Measurements from ENCODE around the gene PLTP.

PLTP gene

DNA sequence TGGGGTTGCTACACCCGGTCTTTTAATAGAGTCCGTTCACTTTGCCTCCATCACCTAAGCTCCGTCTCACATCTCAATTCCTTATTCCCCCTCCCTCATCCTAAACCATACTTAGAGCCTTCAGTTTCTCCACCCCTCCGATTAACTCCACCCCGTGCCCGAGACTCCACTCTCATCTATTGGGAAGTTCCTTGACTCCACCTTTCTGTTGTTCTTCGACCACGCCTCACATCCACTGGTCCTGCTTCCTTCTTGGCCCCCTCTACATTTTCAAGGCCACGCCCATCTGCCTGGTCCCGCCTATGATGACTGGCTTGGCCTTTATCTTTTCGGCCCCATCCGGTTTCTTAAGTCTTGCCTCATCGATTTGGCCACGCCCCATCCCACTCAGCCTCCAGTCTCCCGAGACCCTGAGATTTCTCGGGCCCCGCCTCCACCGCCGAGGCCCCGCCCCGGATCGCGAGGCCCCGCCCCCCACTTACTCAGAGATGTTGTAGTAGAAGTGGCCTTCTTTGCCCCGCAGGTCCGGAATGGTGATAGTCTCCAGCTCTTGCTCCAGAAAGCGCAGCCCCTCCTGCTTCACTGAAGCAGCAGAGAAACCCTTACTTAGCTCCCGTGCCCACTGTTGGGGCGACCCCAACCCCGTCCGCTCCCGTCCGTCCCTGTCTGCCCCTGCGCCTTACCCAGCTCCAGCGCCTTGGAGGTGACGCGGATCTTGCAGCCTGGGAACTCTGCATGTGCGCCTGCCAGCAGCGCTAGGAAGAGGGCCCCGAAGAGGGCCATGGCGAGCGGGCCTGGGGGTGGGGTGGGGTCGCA, 1.1 kb downstream of the PLTP start:
- H3K27ac ChIP-seq (ENCODE audit: low read depth, low read length), result no peak overlapping the region
- no peak for TF ChIP-seq EZH2phosphoT487 (conservative IDR thresholded peaks at IDR 0.05; ENCODE audit: low read length)
- TF ChIP-seq CTCF (IDR thresholded peaks at IDR 0.05; ENCODE audit: insufficient read depth, low read length, poor library complexity, severe bottlenecking), result no peak

GRCh38 chr20:45909817-45910669, 1.9 kb downstream of the PLTP start:
- H3K27ac ChIP-seq (ENCODE audit: low read depth, low read length), result no peak overlapping the region
- peak overlapping the region; percentile 22 for H3K4me3 ChIP-seq (ENCODE audit: insufficient read depth, low read length, poor library complexity, severe bottlenecking)
- H2AFZ ChIP-seq (ENCODE audit: low read depth, low read length, severe bottlenecking), result peak overlapping the region; percentile 83

More for the DNA sequence above, 1.1 kb downstream of the PLTP start:
- Histone ChIP-seq H3K9me2 (replicated peaks; ENCODE audit: insufficient read depth, low read length) (no peaks in the 10 kb centered on the region), H4K20me1 (ENCODE audit: low read depth, low read length) (no peaks in the 10 kb centered on the region), H3K4me2 (ENCODE audit: low read depth, low read length, poor library complexity, severe bottlenecking) (peak overlapping the region; percentile 41), H3K79me2 (ENCODE audit: insufficient read depth, low read length) (no peaks in the 10 kb centered on the region), H2AFZ (ENCODE audit: low read depth, low read length, severe bottlenecking) (peak overlapping the region; percentile 83), H3K9me3 (ENCODE audit: insufficient read depth, low read length) (no peaks in the 10 kb centered on the region), H3K4me3 (ENCODE audit: insufficient read depth, low read length, poor library complexity, severe bottlenecking) (peak overlapping the region; percentile 22), H3K36me3 (ENCODE audit: low read length) (no peaks in the 10 kb centered on the region), H3F3A (ENCODE audit: insufficient read depth) (no peaks in the 10 kb centered on the region), H3K27me3 (ENCODE audit: low read length) (no peaks in the 10 kb centered on the region), H3K9ac (ENCODE audit: low read length) (no peak overlapping the region)

GRCh38 chr20:45909336-45909808, 2.6 kb downstream of the PLTP start:
- Histone ChIP-seq H3K9me2 (replicated peaks; ENCODE audit: insufficient read depth, low read length) (no peaks in the 10 kb centered on the region), H2AFZ (ENCODE audit: low read depth, low read length, severe bottlenecking) (no peak overlapping the region), H3K9ac (ENCODE audit: low read length) (no peak overlapping the region), H3F3A (ENCODE audit: insufficient read depth) (no peaks in the 10 kb centered on the region), H3K27ac (ENCODE audit: low read depth, low read length) (no peak overlapping the region), H3K36me3 (ENCODE audit: low read length) (no peaks in the 10 kb centered on the region), H3K79me2 (ENCODE audit: insufficient read depth, low read length) (no peaks in the 10 kb centered on the region), H3K4me3 (ENCODE audit: insufficient read depth, low read length, poor library complexity, severe bottlenecking) (no peak overlapping the region), H3K9me3 (ENCODE audit: insufficient read depth, low read length) (no peaks in the 10 kb centered on the region), H3K27me3 (ENCODE audit: low read length) (no peaks in the 10 kb centered on the region), H4K20me1 (ENCODE audit: low read depth, low read length) (no peaks in the 10 kb centered on the region), H3K4me2 (ENCODE audit: low read depth, low read length, poor library complexity, severe bottlenecking) (no peak overlapping the region)
- TF ChIP-seq CTCF (IDR thresholded peaks at IDR 0.05; ENCODE audit: insufficient read depth, low read length, poor library complexity, severe bottlenecking), result no peak
- TF ChIP-seq EZH2phosphoT487 (conservative IDR thresholded peaks at IDR 0.05; ENCODE audit: low read length), result no peak

More at GRCh38 chr20:45909817-45910669, 1.9 kb downstream of the PLTP start:
- Histone ChIP-seq H3K9me3 (ENCODE audit: insufficient read depth, low read length) (no peaks in the 10 kb centered on the region), H3F3A (ENCODE audit: insufficient read depth) (no peaks in the 10 kb centered on the region), H4K20me1 (ENCODE audit: low read depth, low read length) (no peaks in the 10 kb centered on the region), H3K27me3 (ENCODE audit: low read length) (no peaks in the 10 kb centered on the region), H3K9me2 (replicated peaks; ENCODE audit: insufficient read depth, low read length) (no peaks in the 10 kb centered on the region), H3K36me3 (ENCODE audit: low read length) (no peaks in the 10 kb centered on the region), H3K9ac (ENCODE audit: low read length) (no peak overlapping the region), H3K4me2 (ENCODE audit: low read depth, low read length, poor library complexity, severe bottlenecking) (peak overlapping the region; percentile 41), H3K79me2 (ENCODE audit: insufficient read depth, low read length) (no peaks in the 10 kb centered on the region)
- TF ChIP-seq CTCF (IDR thresholded peaks at IDR 0.05; ENCODE audit: insufficient read depth, low read length, poor library complexity, severe bottlenecking), result no peak
- TF ChIP-seq EZH2phosphoT487 (conservative IDR thresholded peaks at IDR 0.05; ENCODE audit: low read length), result no peak

Measured in SU-DHL-6 (cell line).